ENCODE data around the gene HIP1. TPM values are rescaled to one million over a fixed set of nuclear protein-coding genes. Genes with fewer than 3 reads are reported as not detected.

Gene HIP1
- total and polyA plus RNA-seq, 2 of the 13 experiments (the other 11 are each of a cell fraction or from before 2014, with no cell fraction given): 4.5 to 6.2 TPM

GRCh38 chr7:75691793-75692543, 46.8 kb downstream of the HIP1 start (continued):
- no peak for TF ChIP-seq CTCF (CRISPR knock-in tag; IDR thresholded peaks at IDR 0.05)
- TF ChIP-seq TCF7L2 (IDR thresholded peaks at IDR 0.05; ENCODE audit: low read depth, low read length): no peak
- TF ChIP-seq GABPA (IDR thresholded peaks at IDR 0.05; ENCODE audit: low read depth, low read length): no peak
- no peak for TF ChIP-seq GABPA (CRISPR knock-in tag; IDR thresholded peaks at IDR 0.05; ENCODE audit: low read depth)
- TF ChIP-seq ZNF709 (CRISPR knock-in tag; IDR thresholded peaks at IDR 0.05): no peak
- TF ChIP-seq PHF21A (CRISPR knock-in tag; IDR thresholded peaks at IDR 0.05): peak; percentile 45; the same call in 1 of the 2 replicates
- no peak for TF ChIP-seq ZMYM2 (CRISPR knock-in tag; IDR thresholded peaks at IDR 0.05)
- TF ChIP-seq ZFP90 (CRISPR knock-in tag; IDR thresholded peaks at IDR 0.05; ENCODE audit: borderline replicate concordance): no peak
- no peak for TF ChIP-seq ZNF256 (CRISPR knock-in tag; conservative IDR thresholded peaks at IDR 0.05)
- peak; percentile 79 for TF ChIP-seq CEBPG (CRISPR knock-in tag; IDR thresholded peaks at IDR 0.05)
- no peak for TF ChIP-seq ZNF33A (CRISPR knock-in tag; IDR thresholded peaks at IDR 0.05; ENCODE audit: borderline replicate concordance)
- no peak for TF ChIP-seq DR1 (CRISPR knock-in tag; IDR thresholded peaks at IDR 0.05)
- TF ChIP-seq SOX5 (CRISPR knock-in tag; IDR thresholded peaks at IDR 0.05; ENCODE audit: borderline replicate concordance): 0 out of 2 replicates have a peak, but pooled peaks have one; percentile 37
- TF ChIP-seq ZFX (CRISPR knock-in tag; IDR thresholded peaks at IDR 0.05; ENCODE audit: low read depth): no peak
- TF ChIP-seq PCBP1 (IDR thresholded peaks at IDR 0.05; ENCODE audit: borderline replicate concordance, low read depth, low read length): no peak
- no peak for TF ChIP-seq ZNF367 (CRISPR knock-in tag; IDR thresholded peaks at IDR 0.05; ENCODE audit: borderline replicate concordance)
- TF ChIP-seq YEATS4 (CRISPR knock-in tag; IDR thresholded peaks at IDR 0.05; ENCODE audit: borderline replicate concordance): no peak
- no peak for TF ChIP-seq TIGD3 (CRISPR knock-in tag; IDR thresholded peaks at IDR 0.05; ENCODE audit: borderline replicate concordance)
- TF ChIP-seq KDM3A (CRISPR knock-in tag; IDR thresholded peaks at IDR 0.05; ENCODE audit: low read depth): no peak
- TF ChIP-seq SOX6 (IDR thresholded peaks at IDR 0.05): no peak
- peak; percentile 32; the same call in 1 of the 2 replicates for TF ChIP-seq SOX6 (CRISPR knock-in tag; IDR thresholded peaks at IDR 0.05)
- 0 out of 2 replicates have a peak, but pooled peaks have one; percentile 39 for TF ChIP-seq ERF (CRISPR knock-in tag; IDR thresholded peaks at IDR 0.05)
- no peak for TF ChIP-seq RFX1 (IDR thresholded peaks at IDR 0.05)
- 0 out of 2 replicates have a peak, but pooled peaks have one; percentile 19 for TF ChIP-seq HDAC2 (CRISPR knock-in tag; IDR thresholded peaks at IDR 0.05)
- TF ChIP-seq DRAP1 (CRISPR knock-in tag; IDR thresholded peaks at IDR 0.05): 0 out of 2 replicates have a peak, but pooled peaks have one; percentile 17
- no peak for TF ChIP-seq ISL2 (CRISPR knock-in tag; IDR thresholded peaks at IDR 0.05)
- no peak for TF ChIP-seq ZSCAN22 (CRISPR knock-in tag; IDR thresholded peaks at IDR 0.05)
- no peak for TF ChIP-seq FOXP1 (IDR thresholded peaks at IDR 0.05)
- TF ChIP-seq FOXP1 (CRISPR knock-in tag; IDR thresholded peaks at IDR 0.05): 0 out of 2 replicates have a peak, but pooled peaks have one; percentile 17
- TF ChIP-seq NFYB (CRISPR knock-in tag; IDR thresholded peaks at IDR 0.05): 0 out of 2 replicates have a peak, but pooled peaks have one; percentile 42
- TF ChIP-seq KDM5B (CRISPR knock-in tag; IDR thresholded peaks at IDR 0.05; ENCODE audit: borderline replicate concordance): no peak
- no peak for TF ChIP-seq SCMH1 (CRISPR knock-in tag; IDR thresholded peaks at IDR 0.05; ENCODE audit: borderline replicate concordance)

All from HepG2 (cell line).